HTR-8/SVneo (cell line): ENCODE measurements around the gene CYP11A1.

Experiments used
- DNase-seq: peaks from one replicate; pipeline ENCODE4 v3.0.0; 2011; ENCODE audit warnings: low spot score, mixed read lengths; ENCODE audit not compliant: insufficient read length
- FAIRE-seq: peaks from 2 replicates; lab custom pipeline; 2011; peaks lifted over from hg19 to GRCh38; lab: Jason Lieb, UNC

The CYP11A1 gene

DNA sequence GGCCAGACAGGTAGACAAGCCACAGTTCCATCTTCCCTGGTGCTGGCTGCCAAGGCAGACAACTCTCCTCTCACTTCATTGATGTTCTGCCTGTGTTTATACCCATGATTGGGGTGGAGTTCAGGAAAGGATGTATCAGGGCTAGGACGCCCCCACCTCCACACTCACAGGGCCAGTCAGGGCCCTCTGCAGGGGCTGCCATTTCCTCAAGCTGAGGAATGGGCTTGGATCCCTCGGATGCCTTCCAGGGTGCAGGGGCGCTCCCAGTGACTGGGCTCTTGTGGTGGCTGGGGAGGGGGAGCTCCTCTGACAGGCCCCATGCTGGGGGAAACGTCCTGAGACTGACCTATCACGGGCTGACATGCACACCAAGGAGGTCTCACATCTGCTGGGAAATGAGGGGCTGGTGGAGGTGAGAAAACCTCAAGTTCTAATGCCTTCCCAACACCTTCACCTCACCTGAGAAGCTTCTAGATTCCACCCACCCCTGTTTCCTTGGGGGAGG is 34.9 kb upstream of the CYP11A1 start:
- no peak for FAIRE-seq
- DNase-seq = no peak

DNA sequence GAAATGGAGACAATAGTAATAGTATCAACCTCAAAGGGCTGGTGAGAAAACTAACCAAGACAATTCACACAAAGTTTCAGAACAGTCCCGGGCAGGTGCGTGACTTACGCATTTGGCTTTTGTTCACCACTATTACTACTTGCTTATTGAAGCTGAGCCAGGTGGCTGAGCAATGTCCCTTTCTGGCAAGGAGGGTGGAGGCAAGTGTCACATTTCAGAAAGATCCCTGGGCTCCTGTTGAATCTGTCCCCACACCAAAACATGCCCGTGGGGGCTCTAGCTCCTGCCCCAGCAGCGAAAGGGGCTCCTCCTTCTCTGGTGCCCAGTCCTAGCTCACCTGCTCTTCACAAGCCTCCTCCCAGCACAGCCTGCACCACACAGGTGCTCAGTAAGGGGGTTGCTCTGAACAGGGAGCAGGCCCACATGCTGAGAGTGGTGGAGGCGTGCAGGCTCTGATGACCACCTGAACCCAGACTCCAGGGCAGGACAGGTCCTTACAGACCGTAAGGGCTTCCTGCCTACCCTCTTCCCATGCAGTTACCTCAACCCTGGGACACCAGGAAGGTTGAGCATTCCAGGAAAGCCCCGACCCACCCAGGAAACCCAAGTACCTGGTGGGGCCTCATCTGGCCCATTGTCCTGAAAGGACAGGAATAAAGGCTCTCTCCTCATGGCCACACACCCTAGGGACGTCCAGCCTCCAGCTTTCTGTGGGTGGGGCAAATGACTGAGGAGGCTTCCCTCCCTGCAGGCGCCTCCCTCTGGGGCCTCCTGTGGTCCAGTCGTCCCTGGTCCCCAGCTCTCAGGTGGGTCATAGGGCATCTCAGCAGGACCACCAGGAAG is 33.7 kb upstream of the CYP11A1 start:
- DNase-seq (no peak), FAIRE-seq (no peak)

DNA sequence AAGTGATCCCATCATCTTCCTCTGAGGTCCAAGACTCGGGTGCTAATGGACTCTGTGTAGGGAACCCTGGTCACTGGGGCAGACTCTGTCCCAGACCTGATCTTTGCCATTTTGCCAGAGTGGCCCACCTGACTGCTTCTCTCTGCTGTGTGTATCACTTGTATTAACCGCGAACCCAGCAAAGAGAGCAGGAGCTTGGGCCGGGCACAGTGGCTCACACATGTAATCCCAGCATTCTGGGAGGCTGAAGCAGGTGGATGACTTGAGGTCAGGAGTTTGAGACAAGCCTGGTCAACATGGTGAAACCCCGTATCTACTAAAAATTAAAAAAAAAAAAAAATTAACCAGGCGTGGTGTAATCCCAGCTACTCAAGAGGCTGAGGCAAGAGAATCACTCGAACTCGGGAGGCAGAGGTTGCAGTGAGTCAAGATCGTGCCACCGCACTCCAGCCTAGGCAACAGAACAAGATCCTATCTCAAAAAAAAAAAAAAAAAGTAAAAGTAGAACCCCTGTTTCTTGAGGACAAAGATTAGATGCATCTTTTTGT is 32.9 kb upstream of the CYP11A1 start:
- DNase-seq = no peak

DNA sequence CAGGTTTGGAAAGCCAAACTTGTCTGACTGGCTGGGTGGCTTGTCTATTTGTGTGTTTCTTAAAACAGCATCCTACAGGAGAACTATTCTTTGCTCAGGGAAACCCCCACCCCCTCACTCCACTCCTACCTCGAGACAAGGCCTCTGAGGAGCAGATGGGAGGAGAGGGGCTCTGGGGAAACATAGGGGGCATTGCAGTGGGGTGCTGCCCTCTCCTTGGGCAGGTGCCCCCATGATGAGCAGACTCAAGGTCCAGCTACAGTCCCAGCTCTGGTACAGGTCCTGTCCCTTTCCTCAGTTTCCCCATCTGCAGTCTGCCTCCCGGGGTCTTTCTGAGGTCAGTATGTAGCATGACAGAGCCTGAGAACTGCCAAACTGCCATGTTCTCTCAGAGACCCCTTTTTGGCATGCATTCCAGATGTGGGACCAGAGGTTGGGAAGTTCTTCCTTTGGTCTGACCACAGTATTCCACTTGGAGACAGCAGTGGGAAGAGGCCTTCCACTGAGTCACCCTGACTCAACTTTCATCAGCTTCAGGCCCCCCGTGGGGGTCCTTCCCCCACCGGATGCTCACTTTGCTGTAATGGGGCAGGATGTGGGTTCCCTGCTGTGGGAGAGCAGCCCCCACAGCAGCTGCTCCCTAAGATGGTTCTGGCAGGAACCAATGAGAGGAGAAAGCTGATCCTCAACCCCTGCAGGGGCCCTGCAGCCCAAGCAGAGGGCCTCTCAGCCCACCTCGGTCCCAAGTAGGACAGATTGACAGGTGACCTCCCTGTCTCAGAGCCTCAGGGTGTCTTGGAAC is 32.3 kb upstream of the CYP11A1 start:
- FAIRE-seq (no peak), DNase-seq (no peak)

More for the DNA sequence above, 32.9 kb upstream of the CYP11A1 start:
- FAIRE-seq = no peak

DNA sequence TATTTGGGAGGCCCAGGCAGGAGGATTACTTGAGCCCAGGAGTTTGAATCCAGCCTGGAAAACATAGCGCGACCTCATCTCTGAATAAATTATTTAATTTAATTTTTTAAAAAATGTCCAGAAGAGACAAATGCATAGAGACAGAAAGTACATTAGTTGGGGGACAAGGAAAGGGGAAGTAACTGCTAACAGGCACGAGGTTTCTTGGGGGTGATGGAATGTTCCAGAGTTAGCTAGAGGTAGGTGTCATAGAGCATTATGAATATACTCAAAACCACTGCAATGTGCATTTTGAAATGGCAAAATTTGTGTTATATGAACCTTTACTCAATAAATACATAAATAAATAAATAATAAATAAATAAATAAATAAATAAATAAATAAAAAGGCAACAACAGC is 31.7 kb upstream of the CYP11A1 start:
- no peak for DNase-seq
- FAIRE-seq = no peak

DNA sequence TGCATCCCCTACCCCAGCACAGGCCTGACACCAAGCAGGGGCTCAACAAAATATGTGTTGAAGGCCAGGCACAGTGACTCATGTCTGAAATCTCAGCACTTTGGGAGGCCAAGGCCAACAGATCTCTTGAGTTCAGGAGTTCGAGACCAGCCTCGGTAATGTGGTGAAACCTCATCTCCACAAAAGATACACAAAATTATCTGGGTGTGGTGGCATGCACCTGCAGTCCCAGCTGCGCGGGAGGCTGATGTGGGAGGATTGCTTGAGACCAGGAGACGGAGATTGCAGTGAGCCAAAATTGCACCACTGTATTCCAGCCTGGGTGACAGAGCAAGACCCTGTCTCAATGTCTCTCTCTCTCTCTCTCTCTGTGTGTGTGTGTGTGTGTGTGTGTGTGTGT is 30.7 kb upstream of the CYP11A1 start:
- DNase-seq (no peak), FAIRE-seq (no peak)

DNA sequence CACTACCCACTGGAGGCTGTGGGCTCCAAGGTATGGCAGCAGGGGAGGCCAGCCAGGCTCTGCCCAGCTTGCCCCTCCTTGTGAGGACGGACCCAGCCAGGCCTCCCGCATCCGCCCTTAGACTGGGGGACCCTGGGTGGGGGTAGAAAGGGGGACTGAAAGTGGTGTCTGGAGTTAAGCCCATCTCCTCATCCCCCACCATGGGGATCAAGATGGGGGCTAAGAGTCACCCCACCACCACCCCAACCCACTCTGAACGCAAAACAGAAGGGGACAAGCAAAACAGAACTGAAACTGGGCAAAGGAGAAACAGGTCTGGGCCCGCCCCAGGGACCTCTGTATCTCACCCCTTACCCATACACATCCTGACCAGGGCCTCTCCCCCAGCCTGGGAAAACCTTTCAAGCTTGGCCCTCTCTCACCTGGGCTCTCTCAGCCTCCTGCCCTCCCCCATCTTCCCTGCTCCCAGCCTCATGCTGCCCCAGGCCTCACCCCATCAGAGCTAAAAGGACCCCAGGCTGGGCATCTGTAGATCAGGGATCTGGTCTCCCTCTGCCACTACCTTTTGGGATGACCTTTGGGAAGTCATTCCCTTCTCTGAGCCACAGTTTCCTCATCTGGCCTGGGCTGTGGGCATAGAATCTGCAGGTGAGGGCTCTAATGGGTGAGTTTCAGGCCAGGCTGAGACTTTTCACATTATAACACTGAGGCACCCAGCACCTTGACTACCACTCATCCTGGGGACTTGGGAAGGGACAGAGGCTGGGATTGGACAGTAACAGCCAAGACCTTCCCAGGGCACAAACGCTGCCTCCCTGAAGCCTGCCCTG is 30.0 kb upstream of the CYP11A1 start:
- no peak for DNase-seq
- no peak for FAIRE-seq

DNA sequence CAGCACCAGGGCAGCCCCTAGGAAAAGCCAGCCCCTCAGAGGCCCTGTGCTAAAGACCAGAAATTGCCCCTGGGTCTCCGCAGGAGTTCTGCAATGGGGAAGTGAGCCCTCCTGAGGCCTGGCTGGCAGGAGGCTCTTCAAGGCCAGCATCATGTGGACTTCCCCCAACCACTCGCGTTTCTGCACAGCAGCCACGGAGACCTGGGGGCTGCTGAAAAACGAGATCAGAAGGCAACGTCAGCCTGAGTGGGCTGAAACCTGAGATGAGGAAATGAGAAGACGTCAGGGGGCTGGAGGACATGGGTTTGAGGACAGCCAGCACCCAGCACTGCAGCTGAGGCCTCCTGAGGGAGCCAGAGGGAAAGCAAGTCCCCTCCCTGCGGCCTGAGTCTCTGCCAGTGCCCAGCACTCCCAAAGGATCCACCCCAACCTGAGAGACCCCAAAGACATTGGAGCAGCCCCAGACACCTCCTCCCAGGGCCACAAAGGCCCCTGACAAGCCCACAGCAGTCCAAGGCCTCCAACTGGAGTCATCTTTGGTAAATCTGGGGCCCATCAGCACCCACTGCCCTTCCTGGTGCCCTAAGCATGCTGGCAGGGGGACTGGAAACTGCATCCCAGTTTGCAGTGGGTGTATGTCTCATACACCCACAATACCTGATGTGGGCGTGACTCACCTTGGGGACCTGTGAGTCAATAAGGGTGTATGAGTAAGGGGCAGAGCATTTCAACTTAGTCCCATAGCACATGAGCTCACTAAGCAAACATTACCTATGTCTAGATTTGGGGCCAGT is 29.2 kb upstream of the CYP11A1 start:
- DNase-seq = no peak
- FAIRE-seq = no peak

DNA sequence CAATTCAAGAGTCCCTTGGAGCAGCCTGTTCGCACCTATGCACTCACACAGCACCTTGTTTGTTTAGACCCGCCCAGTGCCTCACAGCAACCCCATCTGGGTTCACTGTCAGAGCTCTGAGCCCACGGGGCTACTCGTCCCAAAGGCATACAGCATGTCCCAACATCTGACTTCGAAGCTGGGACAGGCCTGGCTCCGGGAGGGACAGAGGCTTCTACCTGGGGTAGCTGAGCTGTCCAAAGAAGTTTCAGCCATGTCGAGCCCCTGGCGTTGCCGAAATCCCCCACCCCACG is 28.6 kb upstream of the CYP11A1 start:
- FAIRE-seq (no peak), DNase-seq (no peak)

DNA sequence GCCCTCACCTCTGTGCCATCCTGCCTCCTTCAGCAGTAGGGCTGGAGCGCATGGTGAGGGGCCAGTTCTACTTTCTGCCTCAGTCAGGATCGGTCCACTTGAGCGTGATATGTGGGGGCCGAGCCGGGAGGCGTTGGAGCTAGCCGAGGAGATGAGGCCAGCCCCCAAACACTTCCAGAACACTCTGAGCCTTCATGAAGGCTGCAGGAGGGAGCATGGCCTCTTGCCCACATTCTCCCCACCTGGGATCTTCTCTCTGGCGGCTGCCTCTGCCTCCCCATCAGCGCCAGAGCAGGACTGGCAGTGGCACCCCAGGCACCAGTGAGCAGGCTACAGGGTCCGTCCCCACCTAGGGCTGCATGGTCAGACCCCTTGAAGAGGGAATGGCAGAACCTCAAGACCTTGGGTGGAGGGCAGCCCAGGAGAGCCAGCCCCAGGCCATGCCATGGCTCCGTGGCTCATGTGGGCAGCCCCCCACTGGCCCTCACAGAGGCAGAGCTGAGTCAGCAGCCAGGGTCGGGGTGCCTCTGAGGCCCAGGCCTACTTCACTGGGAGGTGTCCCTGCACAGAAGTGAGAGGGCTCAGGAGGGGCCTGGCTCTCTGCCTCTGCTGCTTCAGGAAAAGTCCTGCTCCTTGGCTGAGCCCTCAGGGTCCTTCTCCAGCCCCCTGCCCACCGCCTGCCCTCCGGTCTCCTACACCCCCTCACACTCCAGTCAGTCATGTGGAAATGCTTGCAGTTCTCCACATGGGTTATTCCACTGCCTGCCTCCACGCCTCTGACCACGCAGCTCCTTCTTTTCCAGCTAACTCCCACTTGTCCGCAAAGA is 28.1 kb upstream of the CYP11A1 start:
- FAIRE-seq (no peak), DNase-seq (no peak)

DNA sequence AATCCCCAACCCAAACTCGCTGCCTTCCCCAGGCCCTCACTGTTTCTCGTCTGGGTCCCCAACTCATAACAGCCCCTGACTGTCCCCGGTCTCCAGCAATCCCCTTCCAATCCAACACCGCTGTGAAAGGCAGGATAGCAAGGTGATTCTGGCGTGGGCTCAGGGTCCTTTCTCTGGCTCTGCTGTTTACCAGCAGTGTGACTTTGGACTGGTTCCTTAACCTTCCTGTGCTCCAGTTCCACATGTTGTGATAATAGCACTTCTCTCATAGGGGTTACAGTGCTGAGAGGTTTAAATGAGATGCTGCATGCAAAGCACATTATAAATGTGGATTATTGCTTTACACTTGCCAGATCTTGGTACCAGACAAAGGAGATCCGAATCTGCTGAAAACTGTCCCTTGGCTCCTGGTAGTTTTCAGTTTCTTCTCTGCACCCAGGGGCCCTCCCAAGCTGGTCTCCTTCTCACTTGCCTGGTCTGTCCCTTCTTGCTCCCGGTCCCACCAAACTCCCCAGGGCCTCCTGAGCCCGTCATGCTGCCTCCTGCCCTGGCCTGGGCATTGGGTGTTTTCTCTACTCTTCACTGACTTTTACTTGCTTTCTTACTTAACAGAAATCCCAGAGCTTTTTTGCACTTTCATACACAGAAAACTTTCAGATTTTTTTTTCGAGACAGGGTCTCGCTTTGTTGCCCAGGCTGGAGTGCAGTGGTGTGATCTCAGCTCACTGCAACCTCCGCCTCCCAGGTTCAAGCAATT is 26.8 kb upstream of the CYP11A1 start:
- FAIRE-seq (no peak), DNase-seq (no peak)

DNA sequence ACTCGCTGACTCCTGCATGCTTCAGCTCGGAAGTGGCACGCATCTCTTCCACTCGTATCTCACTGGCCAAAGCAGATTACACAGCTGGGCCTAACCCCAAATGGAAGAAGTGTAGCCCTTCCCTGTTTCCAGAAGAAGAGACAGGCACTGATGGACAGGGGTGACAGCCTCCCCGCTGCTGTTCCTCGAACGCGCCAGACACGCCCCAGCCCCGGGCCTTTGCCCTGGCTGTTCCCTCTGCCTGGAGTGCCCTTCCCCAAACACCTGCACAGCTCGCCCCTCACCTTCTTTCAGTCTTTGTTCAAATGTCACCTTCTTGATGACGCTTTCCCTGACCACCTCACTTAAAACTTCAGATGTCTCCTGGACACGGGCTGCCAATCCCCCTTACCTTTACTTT is 26.0 kb upstream of the CYP11A1 start:
- DNase-seq (no peak), FAIRE-seq (no peak)

DNA sequence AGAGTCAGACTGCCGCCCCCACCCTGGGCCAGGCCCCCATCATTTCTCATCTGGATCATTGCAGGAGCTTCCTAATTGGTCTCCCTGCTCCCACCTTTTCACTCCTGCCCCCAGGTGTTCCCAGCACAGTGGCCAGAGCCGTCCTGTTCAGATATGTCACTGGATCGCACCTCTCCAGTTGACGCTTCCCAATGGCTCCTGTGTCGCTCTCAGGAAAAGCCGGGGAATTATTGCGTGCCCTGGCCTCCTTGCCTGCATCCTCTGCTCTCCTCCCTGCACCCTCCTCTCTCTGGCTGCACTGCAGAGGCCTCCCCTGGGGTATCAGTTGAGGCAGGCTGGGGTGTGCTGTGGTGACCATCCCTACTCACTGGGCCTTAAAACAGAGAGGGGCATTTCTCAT is 25.5 kb upstream of the CYP11A1 start:
- DNase-seq (no peak), FAIRE-seq (no peak)

DNA sequence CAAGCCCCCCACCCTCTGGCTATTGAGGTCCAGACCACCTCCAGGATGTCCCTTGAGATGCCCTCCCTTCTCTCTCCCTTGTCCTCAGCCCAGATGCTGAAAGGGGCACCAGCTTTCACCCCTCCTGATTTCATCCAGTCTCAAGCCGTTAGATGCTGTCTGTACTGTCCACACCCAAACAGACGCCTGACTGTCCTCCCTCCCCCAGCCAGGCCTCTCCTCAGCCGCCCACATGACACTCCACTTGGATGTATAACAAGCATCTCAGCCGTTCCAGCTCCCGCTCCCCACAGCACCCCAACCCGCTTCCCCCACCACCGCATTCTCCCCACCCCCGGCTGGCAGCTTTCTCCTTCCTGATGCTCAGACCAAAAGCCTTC is 25.0 kb upstream of the CYP11A1 start:
- FAIRE-seq (no peak), DNase-seq (no peak)

DNA sequence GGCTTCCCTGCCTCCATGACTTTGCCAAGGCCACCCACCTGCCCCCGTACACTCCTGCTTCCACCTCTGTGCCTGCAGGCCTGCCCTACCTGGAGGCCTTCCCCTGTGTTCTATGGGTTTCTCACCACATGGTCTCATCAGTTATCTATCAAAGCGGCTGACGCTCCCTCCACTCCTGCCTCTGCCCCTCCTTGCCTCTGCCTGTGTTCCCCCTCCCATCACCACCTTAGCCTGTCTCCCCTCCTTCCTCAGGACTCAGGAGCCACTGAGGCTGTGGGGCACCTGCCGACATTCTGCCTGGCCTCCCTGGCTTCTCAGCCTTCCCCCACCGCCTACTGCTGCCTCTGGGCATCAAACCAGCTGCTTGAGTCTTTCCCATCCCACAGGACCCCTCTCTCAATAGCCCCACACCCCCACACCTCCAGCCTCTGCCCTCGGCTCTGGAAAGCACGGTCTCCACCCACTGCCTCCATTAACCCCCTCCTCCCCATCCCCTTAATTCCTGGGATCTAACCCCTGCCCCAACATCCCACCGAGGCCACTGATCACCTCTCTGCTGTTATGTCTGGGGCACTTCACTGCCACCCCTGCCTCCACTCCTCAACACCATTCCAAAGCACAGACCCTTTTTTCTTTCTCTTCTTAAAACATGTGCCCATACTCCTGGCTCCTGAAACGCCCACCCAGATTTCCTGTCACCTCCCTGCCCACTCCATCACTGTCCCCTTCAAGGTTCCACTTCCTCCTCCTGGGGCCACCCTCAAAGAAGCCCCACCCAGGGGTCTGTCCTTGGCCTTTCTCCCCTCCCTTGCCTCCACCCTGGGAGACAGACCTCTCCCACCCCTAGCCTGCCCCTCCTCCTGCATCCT is 24.4 kb upstream of the CYP11A1 start:
- FAIRE-seq (no peak), DNase-seq (no peak)

DNA sequence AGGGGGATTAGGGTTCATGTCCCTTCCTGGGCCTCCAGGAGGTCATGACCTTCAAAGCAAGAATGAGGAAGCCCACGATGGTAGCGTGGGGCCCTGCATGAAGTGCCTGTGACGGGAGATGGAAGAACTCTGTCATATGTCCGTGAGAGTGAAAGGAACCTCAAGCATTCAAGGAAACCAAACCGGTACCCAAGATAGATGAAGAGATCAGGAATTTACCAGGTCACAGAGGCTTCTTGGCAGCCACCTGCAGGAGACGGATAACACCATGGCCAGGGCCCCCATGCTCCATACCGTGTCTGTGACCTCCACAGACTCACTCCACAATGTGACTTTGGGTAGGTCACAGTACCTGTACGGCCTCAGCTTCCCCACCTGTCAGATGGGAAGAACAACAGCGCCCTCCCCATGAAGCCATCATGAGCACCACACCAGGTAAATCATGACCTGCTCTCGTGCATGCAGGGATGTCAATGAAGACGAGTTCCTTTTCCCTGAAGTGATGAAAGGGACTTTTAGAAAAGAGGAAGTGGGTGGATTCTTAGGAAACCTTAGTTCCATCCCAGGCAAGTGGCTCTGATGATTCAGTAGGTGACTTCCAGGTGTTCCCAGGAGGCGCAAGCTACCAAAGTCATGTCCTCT is 23.3 kb upstream of the CYP11A1 start:
- DNase-seq = no peak
- no peak for FAIRE-seq
